ENCODE results near the gene RPP14. TPM values are rescaled to one million over a fixed set of nuclear protein-coding genes. Genes with fewer than 3 reads are reported as not detected.

Gene RPP14
- total and polyA plus RNA-seq, 10 of the 15 experiments (the other 5 are each of a cell fraction or from before 2014, with no cell fraction given), result 9.1 to 21.2 (median 12.7) TPM

DNA sequence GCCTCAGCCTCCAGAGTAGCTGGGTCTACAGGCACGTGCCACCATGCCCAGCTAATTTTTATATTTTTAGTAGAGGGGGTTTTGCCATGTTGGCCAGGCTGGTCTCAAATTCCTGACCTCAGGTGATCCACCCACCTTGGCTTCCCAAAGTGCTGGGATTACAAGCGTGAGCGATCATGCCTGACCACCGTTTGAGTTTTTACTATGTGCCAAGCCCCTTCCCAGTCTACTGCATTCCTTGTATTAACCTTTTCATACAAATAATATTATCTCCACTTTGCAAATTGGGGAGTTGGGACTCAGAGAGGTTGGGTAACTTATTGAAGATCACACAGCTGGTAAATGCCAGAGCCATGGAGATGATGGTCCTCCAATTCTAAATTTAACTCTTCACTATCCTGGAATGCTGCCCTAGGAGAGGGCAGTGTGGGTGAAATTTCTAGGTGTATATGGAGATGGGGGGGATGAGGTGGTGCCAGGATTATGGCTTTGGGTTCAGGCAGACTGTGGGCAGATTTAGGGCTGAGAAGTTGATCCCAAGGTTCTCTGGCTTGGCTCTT is 25.6 kb downstream of the RPP14 start (continued):
- TF ChIP-seq, protein P1, sequence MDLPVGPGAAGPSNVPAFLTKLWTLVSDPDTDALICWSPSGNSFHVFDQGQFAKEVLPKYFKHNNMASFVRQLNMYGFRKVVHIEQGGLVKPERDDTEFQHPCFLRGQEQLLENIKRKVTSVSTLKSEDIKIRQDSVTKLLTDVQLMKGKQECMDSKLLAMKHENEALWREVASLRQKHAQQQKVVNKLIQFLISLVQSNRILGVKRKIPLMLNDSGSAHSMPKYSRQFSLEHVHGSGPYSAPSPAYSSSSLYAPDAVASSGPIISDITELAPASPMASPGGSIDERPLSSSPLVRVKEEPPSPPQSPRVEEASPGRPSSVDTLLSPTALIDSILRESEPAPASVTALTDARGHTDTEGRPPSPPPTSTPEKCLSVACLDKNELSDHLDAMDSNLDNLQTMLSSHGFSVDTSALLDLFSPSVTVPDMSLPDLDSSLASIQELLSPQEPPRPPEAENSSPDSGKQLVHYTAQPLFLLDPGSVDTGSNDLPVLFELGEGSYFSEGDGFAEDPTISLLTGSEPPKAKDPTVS (IDR thresholded peaks at IDR 0.05; ENCODE audit: low read depth, low read length), result no peak
- no peak for TF ChIP-seq BMI1 (IDR thresholded peaks at IDR 0.05; ENCODE audit: borderline replicate concordance)

DNA sequence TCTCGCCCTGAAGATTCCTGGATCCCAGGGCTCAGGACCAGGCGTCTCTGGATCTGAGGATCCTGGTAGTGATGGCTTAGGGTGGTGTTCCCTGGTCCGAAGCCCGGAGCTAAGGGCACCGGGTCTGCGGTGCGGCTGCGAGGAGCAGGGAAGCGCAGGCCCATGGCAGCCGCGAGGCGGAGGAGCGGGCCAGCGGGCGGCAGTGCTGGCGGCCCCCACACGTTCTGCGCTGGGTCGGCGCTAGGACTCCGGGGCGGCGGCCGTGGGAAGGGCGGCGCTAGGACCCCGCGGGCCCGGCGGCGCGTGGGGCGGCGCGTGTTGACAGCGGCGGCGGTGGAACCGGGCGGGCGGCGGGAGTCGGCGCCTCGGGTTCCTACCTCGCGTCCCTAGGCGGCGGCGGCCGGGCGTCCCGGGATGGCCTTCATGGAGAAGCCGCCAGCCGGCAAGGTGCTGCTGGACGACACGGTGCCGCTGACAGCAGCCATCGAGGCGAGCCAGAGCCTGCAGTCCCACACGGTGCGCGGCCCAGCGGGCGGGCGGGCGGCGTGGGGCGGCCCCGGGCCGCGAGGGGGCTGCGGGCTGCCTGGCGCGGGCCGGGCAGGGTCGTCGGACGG is 26.6 kb downstream of the RPP14 start, which contains the start of gene PXK:
TSS of gene PXK (plus strand) at position 318 of the 614 bp plus-strand sequence. CDS start at position 415, 97 bp downstream.
- Histone ChIP-seq H3K4me2 (ENCODE audit: control insufficient read depth, insufficient read depth) (peak within 1 kb of the TSS; percentile 82), H3K4me3 (peak within 1 kb of the TSS; percentile 93), H3K9me3 (replicated peaks; ENCODE audit: control insufficient read depth, insufficient read depth, low read length) (no peaks in the 10 kb centered on the region), H3K36me3 (ENCODE audit: control insufficient read depth in 2 of 2, insufficient read depth in 2 of 2, low read length in 1 of 2) (no peaks in the 10 kb centered on the region), H3K4me1 (ENCODE audit: control insufficient read depth, insufficient read depth, low read length) (peaks cover 7% of the 10 kb centered on the region; the same call in 1 of the 2 replicates), H3K79me2 (ENCODE audit: control insufficient read depth, insufficient read depth, low read length) (peaks cover 10% of the 10 kb centered on the region), H3K27ac (ENCODE audit: control insufficient read depth, insufficient read depth) (no peak within 1 kb of the TSS; the same call in 1 of the 2 replicates), H3K9ac (ENCODE audit: control insufficient read depth, insufficient read depth, low read length) (peak within 1 kb of the TSS; percentile 62), H4K20me1 (ENCODE audit: control insufficient read depth, insufficient read depth) (no peaks in the 10 kb centered on the region), H2AFZ (ENCODE audit: control insufficient read depth, low read depth, low read length) (peak within 1 kb of the TSS; percentile 89), H3K27me3 (replicated peaks in 1 of 2; ENCODE audit: control insufficient read depth in 2 of 2, insufficient read depth in 2 of 2, low read length in 1 of 2) (no peaks in the 10 kb centered on the region)
- ChIA-PET CTCF (interaction anchor here (0.6 to 8.9 kb wide), 13 partner anchors 11 to 197 kb away, joined by 3 to 204 read pairs (median 7); partner anchors contain the start of genes HTD2, KCTD6 and RPP14), RAD21 (ENCODE audit: unreplicated experiment) (interaction anchor here (0.9 to 7.5 kb wide), 9 partner anchors 16 to 161 kb away, joined by 3 to 149 read pairs (median 7); partner anchors contain the start of genes HTD2, KCTD6 and RPP14), POLR2A (interaction anchor here (0.5 to 12.4 kb wide), 4 partner anchors 8 to 50 kb away, joined by 3 to 221 read pairs (median 5); no protein-coding TSS in a partner anchor), SMC1A (ENCODE audit: uncharacterized antibody, unreplicated experiment) (interaction anchor here (1.4 to 13.1 kb wide), 6 partner anchors 9 to 120 kb away, joined by 3 to 324 read pairs (median 17); no protein-coding TSS in a partner anchor)
- intact Hi-C loops (cut with micrococcal nuclease; ENCODE audit: unreplicated experiment), result loop anchor here (1.0 to 2.0 kb wide), 2 partner anchors 82 to 160 kb away; partner anchors contain the start of gene KCTD6
- DNase-seq (ENCODE audit: low read depth, low spot score) (no peak), FAIRE-seq (no peak), ATAC-seq (peak; percentile 92)
- in situ Hi-C loops (cut with MboI), result no loop called here
- no TSS peak for BruUV-seq (replicated peaks)
- WGBS (ENCODE audit: insufficient coverage, insufficient replicate concordance, low lambda C conversion rate, missing lambda C conversion rate), result 2% methylated on average over 39 of the region's 79 CpGs
- TF ChIP-seq SIN3A (IDR thresholded peaks at IDR 0.05; ENCODE audit: low read depth, low read length) (peak; percentile 86), EZH2 (IDR thresholded peaks at IDR 0.05; ENCODE audit: borderline replicate concordance, control insufficient read depth, low read depth, low read length) (no peak), SPI1 (IDR thresholded peaks at IDR 0.05; ENCODE audit: borderline replicate concordance, insufficient read depth, low read depth, low read length) (no peak), CHD1 (IDR thresholded peaks at IDR 0.05; ENCODE audit: low read depth, low read length) (no peak), NBN (IDR thresholded peaks at IDR 0.05) (no peak), POLR2A (IDR thresholded peaks at IDR 0.05; ENCODE audit: low read depth, low read length) (peak; percentile 68), CEBPB (IDR thresholded peaks at IDR 0.05; ENCODE audit: borderline replicate concordance in 1 of 2, low read depth in 2 of 2, low read length in 2 of 2) (no peak), RELA (IDR thresholded peaks at IDR 0.05; ENCODE audit: borderline replicate concordance, partially characterized antibody) (peak; percentile 91), TBL1XR1 (IDR thresholded peaks at IDR 0.05; ENCODE audit: low read depth, low read length) (no peak)
- TF ChIP-seq, protein P2, sequence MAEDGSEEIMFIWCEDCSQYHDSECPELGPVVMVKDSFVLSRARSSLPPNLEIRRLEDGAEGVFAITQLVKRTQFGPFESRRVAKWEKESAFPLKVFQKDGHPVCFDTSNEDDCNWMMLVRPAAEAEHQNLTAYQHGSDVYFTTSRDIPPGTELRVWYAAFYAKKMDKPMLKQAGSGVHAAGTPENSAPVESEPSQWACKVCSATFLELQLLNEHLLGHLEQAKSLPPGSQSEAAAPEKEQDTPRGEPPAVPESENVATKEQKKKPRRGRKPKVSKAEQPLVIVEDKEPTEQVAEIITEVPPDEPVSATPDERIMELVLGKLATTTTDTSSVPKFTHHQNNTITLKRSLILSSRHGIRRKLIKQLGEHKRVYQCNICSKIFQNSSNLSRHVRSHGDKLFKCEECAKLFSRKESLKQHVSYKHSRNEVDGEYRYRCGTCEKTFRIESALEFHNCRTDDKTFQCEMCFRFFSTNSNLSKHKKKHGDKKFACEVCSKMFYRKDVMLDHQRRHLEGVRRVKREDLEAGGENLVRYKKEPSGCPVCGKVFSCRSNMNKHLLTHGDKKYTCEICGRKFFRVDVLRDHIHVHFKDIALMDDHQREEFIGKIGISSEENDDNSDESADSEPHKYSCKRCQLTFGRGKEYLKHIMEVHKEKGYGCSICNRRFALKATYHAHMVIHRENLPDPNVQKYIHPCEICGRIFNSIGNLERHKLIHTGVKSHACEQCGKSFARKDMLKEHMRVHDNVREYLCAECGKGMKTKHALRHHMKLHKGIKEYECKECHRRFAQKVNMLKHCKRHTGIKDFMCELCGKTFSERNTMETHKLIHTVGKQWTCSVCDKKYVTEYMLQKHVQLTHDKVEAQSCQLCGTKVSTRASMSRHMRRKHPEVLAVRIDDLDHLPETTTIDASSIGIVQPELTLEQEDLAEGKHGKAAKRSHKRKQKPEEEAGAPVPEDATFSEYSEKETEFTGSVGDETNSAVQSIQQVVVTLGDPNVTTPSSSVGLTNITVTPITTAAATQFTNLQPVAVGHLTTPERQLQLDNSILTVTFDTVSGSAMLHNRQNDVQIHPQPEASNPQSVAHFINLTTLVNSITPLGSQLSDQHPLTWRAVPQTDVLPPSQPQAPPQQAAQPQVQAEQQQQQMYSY (CRISPR knock-in tag; IDR thresholded peaks at IDR 0.05), result no peak
- TF ChIP-seq, protein P3, sequence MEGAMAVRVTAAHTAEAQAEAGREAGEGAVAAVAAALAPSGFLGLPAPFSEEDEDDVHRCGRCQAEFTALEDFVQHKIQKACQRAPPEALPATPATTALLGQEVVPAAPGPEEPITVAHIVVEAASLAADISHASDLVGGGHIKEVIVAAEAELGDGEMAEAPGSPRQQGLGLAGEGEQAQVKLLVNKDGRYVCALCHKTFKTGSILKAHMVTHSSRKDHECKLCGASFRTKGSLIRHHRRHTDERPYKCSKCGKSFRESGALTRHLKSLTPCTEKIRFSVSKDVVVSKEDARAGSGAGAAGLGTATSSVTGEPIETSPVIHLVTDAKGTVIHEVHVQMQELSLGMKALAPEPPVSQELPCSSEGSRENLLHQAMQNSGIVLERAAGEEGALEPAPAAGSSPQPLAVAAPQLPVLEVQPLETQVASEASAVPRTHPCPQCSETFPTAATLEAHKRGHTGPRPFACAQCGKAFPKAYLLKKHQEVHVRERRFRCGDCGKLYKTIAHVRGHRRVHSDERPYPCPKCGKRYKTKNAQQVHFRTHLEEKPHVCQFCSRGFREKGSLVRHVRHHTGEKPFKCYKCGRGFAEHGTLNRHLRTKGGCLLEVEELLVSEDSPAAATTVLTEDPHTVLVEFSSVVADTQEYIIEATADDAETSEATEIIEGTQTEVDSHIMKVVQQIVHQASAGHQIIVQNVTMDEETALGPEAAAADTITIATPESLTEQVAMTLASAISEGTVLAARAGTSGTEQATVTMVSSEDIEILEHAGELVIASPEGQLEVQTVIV (IDR thresholded peaks at IDR 0.05; ENCODE audit: borderline replicate concordance, partially characterized antibody), result peak; percentile 61

Data from GM12878 (cell line).